Thyroid gland (tissue), 4 donors: ENCODE data around the gene CC2D2A. TPM values are rescaled to one million over a fixed set of nuclear protein-coding genes. Genes with fewer than 3 reads are reported as not detected.

Experiments used
- DNase-seq, 2 donors: peaks; one replicate each; pipeline ENCODE4 v3.0.0-alpha.2; 2019
- H3K27ac ChIP-seq, 3 donors: fragments of 200-600 bp; sonication (generic); 1 replicate in 2 of 3; 2 replicates in 1 of 3; pipeline ENCODE4 v1.5.1; 2016 to 2019; ENCODE audit warnings: mild to moderate bottlenecking in 1 of 3, moderate library complexity in 1 of 3
- H3K27me3 ChIP-seq: fragments of 200-600 bp; sonication (generic); one replicate; pipeline ENCODE4 v1.5.1; 2019
- H3K36me3 ChIP-seq, 2 donors: fragments of 200-600 bp; sonication (generic); one replicate each; pipeline ENCODE4 v1.5.1; 2016 to 2019
- H3K4me1 ChIP-seq, 2 donors: fragments of 200-600 bp; sonication (generic); one replicate each; pipeline ENCODE4 v1.5.1; 2017 to 2019
- H3K4me3 ChIP-seq, 3 donors: fragments of 200-600 bp; sonication (generic); replicated peaks in 1 of 3; 1 replicate in 2 of 3; 2 replicates in 1 of 3; pipeline ENCODE4 v1.5.1; 2016; ENCODE audit warnings: mild to moderate bottlenecking in 1 of 3
- H3K9me3 ChIP-seq: fragments of 200-600 bp; sonication (generic); one replicate; pipeline ENCODE4 v1.5.1; 2017
- CTCF ChIP-seq, 6 experiments: fragments of 200-600 bp in 3 of 6; fragments of 450-650 bp in 3 of 6; sonication (generic) in 3 of 6; IDR thresholded peaks; one replicate each; pipeline ENCODE4 v1.5.1; 2016 to 2019; ENCODE audit warnings: antibody characterized with exemption in 6 of 6, mild to moderate bottlenecking in 2 of 6, inconsistent platforms in 1 of 6, moderate library complexity in 1 of 6
- POLR2A ChIP-seq, 2 donors: fragments of 450-650 bp; IDR thresholded peaks; one replicate each; pipeline ENCODE4 v1.6.1; 2017; ENCODE audit warnings: antibody characterized with exemption in 2 of 2, mild to moderate bottlenecking in 2 of 2, moderate library complexity in 1 of 2
- WGBS, 2 donors: methylation state at CpG; one replicate each; pipeline ENCODE4 v1.1.5; 2017; 5-methylcytosine and 5-hydroxymethylcytosine counted together
- intact Hi-C: fragments of 100-400 bp; cut with DNase I; formaldehyde crosslinking; loops from one replicate; pipeline ENCODE4 v1.15.1; 2023
- total RNA-seq, 4 donors: library from RNA; depleted of rRNA; stranded (reverse); fragments of >200 nt; gene quantifications; one replicate each; pipeline ENCODE4 v1.2.3, GENCODE V29; 2016

Gene CC2D2A
- total RNA-seq, 4 donors from 2014 or later, result 13.6 to 25.1 (median 18.7) TPM

DNA sequence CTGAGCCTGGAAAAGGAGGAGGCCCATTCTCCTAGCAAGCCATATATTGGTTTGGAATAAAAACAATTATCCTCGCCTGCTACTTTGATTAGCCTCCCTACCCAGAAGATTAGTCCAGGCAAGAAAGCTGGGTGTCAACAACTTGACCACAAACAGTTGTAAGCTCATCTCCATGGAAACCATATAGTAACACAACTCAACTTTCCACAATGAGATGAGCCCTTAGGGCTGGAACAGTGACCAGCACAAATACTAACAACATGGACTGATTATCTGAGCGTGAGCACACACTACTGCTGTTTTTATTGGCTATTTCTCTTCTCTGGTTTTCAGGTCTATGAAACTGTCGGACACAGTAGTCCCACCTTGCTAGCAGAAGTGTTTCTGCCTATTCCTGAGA lies 80.8 kb downstream of the CC2D2A start:
- no peaks in the 10 kb centered on the region for H3K9me3 ChIP-seq
- 96 to 99% methylated on average over 3 of the region's 3 CpGs for WGBS, 2 donors
- TF ChIP-seq POLR2A (IDR thresholded peaks at IDR 0.05) (no peak), CTCF (IDR thresholded peaks at IDR 0.05) (no peak)
- intact Hi-C loops, result no loop called here
- H3K36me3 ChIP-seq, result peaks cover 3 to 4% of the 10 kb centered on the region in 2 donors
- no peak overlapping the region for H3K27ac ChIP-seq
- no peaks in the 10 kb centered on the region for H3K27me3 ChIP-seq
- H3K4me1 ChIP-seq, result no peaks in the 10 kb centered on the region
- H3K4me3 ChIP-seq, result no peak overlapping the region
- DNase-seq, result no peak

- Histone ChIP-seq H3K27me3 (no peaks in the 10 kb centered on the region), H3K27ac (no peak overlapping the region), H3K4me1 (no peaks in the 10 kb centered on the region), H3K9me3 (no peaks in the 10 kb centered on the region), H3K36me3 (peaks cover 3 to 4% of the 10 kb centered on the region in 2 donors), H3K4me3 (no peak overlapping the region)
- 69 to 72% methylated on average over 5 of the region's 5 CpGs for WGBS, 2 donors
- DNase-seq, result no peak
- TF ChIP-seq CTCF (IDR thresholded peaks at IDR 0.05), result no peak
- intact Hi-C loops, result no loop called here
Observed at GRCh38 chr4:15551740-15552446, 82.2 kb downstream of the CC2D2A start.

- H3K36me3 ChIP-seq, result peaks cover 4% of the 10 kb centered on the region in 2 donors
Observed at GRCh38 chr4:15552557-15553362, 83.1 kb downstream of the CC2D2A start.

DNA sequence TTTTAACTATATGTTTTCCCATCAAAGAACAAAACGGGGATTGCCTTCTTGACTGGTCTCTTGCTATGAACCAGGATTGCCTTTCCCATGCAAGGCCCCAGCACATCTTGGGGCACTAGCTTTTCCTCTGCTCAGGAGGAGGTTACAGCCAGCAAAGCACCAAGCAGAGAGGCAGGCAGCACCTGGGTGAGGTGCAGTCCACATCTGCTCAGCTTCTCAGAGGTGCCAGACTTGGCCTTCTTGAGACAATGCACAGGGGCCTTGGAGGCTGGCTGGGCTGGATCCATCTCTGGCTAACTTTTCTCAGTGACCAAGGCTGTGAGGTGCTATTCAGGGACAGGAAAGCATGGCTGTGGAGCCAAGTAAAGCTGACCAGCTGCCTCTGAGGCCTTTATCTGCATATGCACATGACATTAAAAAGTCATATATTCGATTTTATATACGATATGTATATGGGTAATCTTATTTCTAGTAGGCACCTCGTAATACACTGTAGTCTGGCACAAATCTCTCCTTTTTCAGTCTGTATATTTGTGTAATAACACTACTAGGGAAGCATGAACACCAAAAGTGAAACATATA lies 86.9 kb downstream of the CC2D2A start:
- 96 to 97% methylated on average over 4 of the region's 4 CpGs for WGBS, 2 donors
- no peak overlapping the region for H3K27ac ChIP-seq

More at GRCh38 chr4:15552557-15553362, 83.1 kb downstream of the CC2D2A start:
- no peak overlapping the region for H3K27ac ChIP-seq
- H3K4me1 ChIP-seq, result no peaks in the 10 kb centered on the region
- H3K4me3 ChIP-seq, result no peak overlapping the region
- no peaks in the 10 kb centered on the region for H3K9me3 ChIP-seq
- no peaks in the 10 kb centered on the region for H3K27me3 ChIP-seq
- intact Hi-C loops, result no loop called here
- no peak for TF ChIP-seq POLR2A (IDR thresholded peaks at IDR 0.05)
- TF ChIP-seq CTCF (IDR thresholded peaks at IDR 0.05), result no peak
- no peak for DNase-seq
- 92 to 94% methylated on average over 6 of the region's 6 CpGs for WGBS, 2 donors

More for the DNA sequence above, 86.9 kb downstream of the CC2D2A start:
- no peak for DNase-seq
- Histone ChIP-seq H3K4me1 (no peaks in the 10 kb centered on the region), H3K36me3 (peaks cover 4 to 10% of the 10 kb centered on the region in 2 donors), H3K4me3 (no peak overlapping the region), H3K27me3 (no peaks in the 10 kb centered on the region), H3K9me3 (no peaks in the 10 kb centered on the region)
- intact Hi-C loops, result no loop called here
- no peak for TF ChIP-seq CTCF (IDR thresholded peaks at IDR 0.05)
